ENCODE data around the gene COMMD1. TPM values are rescaled to one million over a fixed set of nuclear protein-coding genes. Genes with fewer than 3 reads are reported as not detected.
"Not testable (repeated sequence)": the region's sequence is repeated elsewhere in the genome, so short reads cannot be mapped to it uniquely, and the experiment has no call there.

Gene COMMD1
- total and polyA plus RNA-seq, 9 donors: 25.4 to 48.8 (median 33.3) TPM

- no peak overlapping the region for H3K4me3 ChIP-seq
These were observed 211.5 kb downstream of the COMMD1 start for GRCh38 chr2:62116983-62117382.

GRCh38 chr2:62118160-62118559, 212.7 kb downstream of the COMMD1 start:
- H3K4me1 ChIP-seq (ENCODE audit: insufficient read depth): peaks cover 2% of the 10 kb centered on the region
- TF ChIP-seq POLR2A (IDR thresholded peaks at IDR 0.05): no peak
- no peak for TF ChIP-seq CTCF (IDR thresholded peaks at IDR 0.05)
- no peak for TF ChIP-seq EP300 (IDR thresholded peaks at IDR 0.05)

More at GRCh38 chr2:62116983-62117382, 211.5 kb downstream of the COMMD1 start:
- H3K9me3 ChIP-seq: no peaks in the 10 kb centered on the region
- WGBS, 3 donors: 88 to 89% (median 88%) methylated on average over 3 of the region's 3 CpGs
- no peak for TF ChIP-seq POLR2A (IDR thresholded peaks at IDR 0.05)
- TF ChIP-seq CTCF (IDR thresholded peaks at IDR 0.05): no peak
- TF ChIP-seq EP300 (IDR thresholded peaks at IDR 0.05): no peak
- no peaks in the 10 kb centered on the region for H3K36me3 ChIP-seq
- no peak for DNase-seq
- H3K27ac ChIP-seq: no peak overlapping the region
- peaks cover 3% of the 10 kb centered on the region for H3K4me1 ChIP-seq (ENCODE audit: insufficient read depth)
- intact Hi-C loops (cut with DNase I): no loop called here
- no peaks in the 10 kb centered on the region for H3K27me3 ChIP-seq

GRCh38 chr2:62119311-62119974, 214.0 kb downstream of the COMMD1 start:
- Histone ChIP-seq H3K4me3 (no peak overlapping the region), H3K4me1 (ENCODE audit: insufficient read depth) (peaks cover 2% of the 10 kb centered on the region), H3K27me3 (no peaks in the 10 kb centered on the region), H3K36me3 (no peaks in the 10 kb centered on the region), H3K9me3 (no peaks in the 10 kb centered on the region), H3K27ac (no peak overlapping the region)
- intact Hi-C loops (cut with DNase I): no loop called here
- TF ChIP-seq POLR2A (IDR thresholded peaks at IDR 0.05) (no peak), CTCF (IDR thresholded peaks at IDR 0.05) (no peak), EP300 (IDR thresholded peaks at IDR 0.05) (no peak)
- no peak for DNase-seq

More at GRCh38 chr2:62118160-62118559, 212.7 kb downstream of the COMMD1 start:
- Histone ChIP-seq H3K27me3 (no peaks in the 10 kb centered on the region), H3K27ac (no peak overlapping the region), H3K9me3 (no peaks in the 10 kb centered on the region), H3K4me3 (no peak overlapping the region), H3K36me3 (no peaks in the 10 kb centered on the region)
- intact Hi-C loops (cut with DNase I): no loop called here
- no peak for DNase-seq

- H3K27ac ChIP-seq; H3K4me3 ChIP-seq; H3K4me1 ChIP-seq (ENCODE audit: insufficient read depth); DNase-seq; H3K27me3 ChIP-seq; intact Hi-C loops (cut with DNase I); H3K36me3 ChIP-seq; H3K9me3 ChIP-seq: not testable (repeated sequence)
- WGBS, 3 donors: 98 to 100% (median 99%) methylated on average over 2 of the region's 2 CpGs
These were observed 220.8 kb downstream of the COMMD1 start for GRCh38 chr2:62126239-62126638.

GRCh38 chr2:62133320-62133823, 227.9 kb downstream of the COMMD1 start:
- no peaks in the 10 kb centered on the region for H3K4me1 ChIP-seq (ENCODE audit: insufficient read depth)

More at GRCh38 chr2:62133320-62133823, 227.9 kb downstream of the COMMD1 start:
- Histone ChIP-seq H3K4me3 (no peak overlapping the region), H3K36me3 (no peaks in the 10 kb centered on the region), H3K27me3 (no peaks in the 10 kb centered on the region), H3K27ac (no peak overlapping the region), H3K9me3 (no peaks in the 10 kb centered on the region)
- 97 to 100% (median 99%) methylated on average over 2 of the region's 2 CpGs for WGBS, 3 donors
- intact Hi-C loops (cut with DNase I): no loop called here
- TF ChIP-seq POLR2A (IDR thresholded peaks at IDR 0.05) (no peak), CTCF (IDR thresholded peaks at IDR 0.05) (no peak), EP300 (IDR thresholded peaks at IDR 0.05) (no peak)
- DNase-seq: no peak

Data from ovary (tissue), 9 donors.